Smooth muscle cell of the coronary artery (primary cell): ENCODE data around the gene GPX7. TPM values are rescaled to one million over a fixed set of nuclear protein-coding genes. Genes with fewer than 3 reads are reported as not detected.

Experiments used
- total RNA-seq: library from RNA; depleted of rRNA; stranded (reverse); fragments of >200 nt; gene quantifications from 2 replicates; pipeline ENCODE4 v1.2.3, GENCODE V29; 2014; ENCODE audit warnings: low replicate concordance

Gene GPX7
- total RNA-seq = 12.8 and 18.9 TPM in 2 replicates

GRCh38 chr1:52601991-52602855 lies at the start of gene GPX7:
Gene GPX7, plus strand, starts transcription at chr1:52602371. Its CDS starts 39 bp downstream, at chr1:52602410.

GRCh38 chr1:52552505-52553361 lies 49.4 kb upstream of the GPX7 start, which contains the start of gene TUT4:
Gene TUT4, minus strand, starts transcription at chr1:52553092. Its CDS starts 26,812 bp downstream, at chr1:52526280.

GRCh38 chr1:52632732-52633290 lies 30.6 kb downstream of the GPX7 start, which contains the start of gene SHISAL2A:
Gene SHISAL2A, plus strand, starts transcription at chr1:52633168. Its CDS starts 326 bp downstream, at chr1:52633494.

Other genes starting within 250 kb of the GPX7 start
- gene CC2D1B, start 236.2 kb upstream of the GPX7 start, total RNA-seq = 16.0 and 26.0 TPM in 2 replicates
- under 0.01 and 1.9 TPM in 2 replicates for gene ORC1, start 197.9 kb upstream of the GPX7 start, total RNA-seq
- 6.5 and 8.1 TPM in 2 replicates for gene PRPF38A, start 197.8 kb upstream of the GPX7 start, total RNA-seq
- gene TUT4, start 49.3 kb upstream of the GPX7 start, total RNA-seq = 14.3 and 15.9 TPM in 2 replicates
- gene SHISAL2A, start 30.8 kb downstream of the GPX7 start, total RNA-seq = not detected in 2 replicates
- gene COA7, start 96.0 kb downstream of the GPX7 start, total RNA-seq = 7.8 and 9.5 TPM in 2 replicates
- 16.5 and 25.6 TPM in 2 replicates for gene ZYG11B, start 124.1 kb downstream of the GPX7 start, total RNA-seq
- gene ZYG11A, start 240.4 kb downstream of the GPX7 start, total RNA-seq = 0.15 and 0.23 TPM in 2 replicates